Fibroblast of skin of right quadriceps (primary cell): ENCODE results near the gene SHISA6.
A peak's percentile ranks its signal among the peaks of the same experiment; 100 is the strongest.
"Not testable (repeated sequence)": the region's sequence is repeated elsewhere in the genome, so short reads cannot be mapped to it uniquely, and the experiment has no call there.

ENCODE experiments used
- DNase-seq: peaks from one replicate; pipeline ENCODE4 v3.0.0-alpha.2; 2013

The SHISA6 gene

GRCh38 chr17:11303773-11304394 is 62.9 kb downstream of the SHISA6 start:
- no peak for DNase-seq

- DNase-seq: no peak
Observed at GRCh38 chr17:11304568-11304967, 63.6 kb downstream of the SHISA6 start.

- no peak for DNase-seq
Observed at GRCh38 chr17:11305524-11305923, 64.5 kb downstream of the SHISA6 start.

GRCh38 chr17:11308531-11308930 is 67.5 kb downstream of the SHISA6 start:
- no peak for DNase-seq

GRCh38 chr17:11309033-11309432 is 68.0 kb downstream of the SHISA6 start:
- no peak for DNase-seq

- no peak for DNase-seq
Observed at GRCh38 chr17:11309850-11310249, 68.8 kb downstream of the SHISA6 start.

GRCh38 chr17:11316451-11316850 is 75.4 kb downstream of the SHISA6 start:
- not testable (repeated sequence) for DNase-seq

- DNase-seq: no peak
Observed at GRCh38 chr17:11318207-11318606, 77.2 kb downstream of the SHISA6 start.

- DNase-seq: no peak
Observed at GRCh38 chr17:11319894-11320293, 78.9 kb downstream of the SHISA6 start.

GRCh38 chr17:11324021-11324420 is 83.0 kb downstream of the SHISA6 start:
- no peak for DNase-seq

- DNase-seq: no peak
Observed at GRCh38 chr17:11324846-11325420, 83.9 kb downstream of the SHISA6 start.

GRCh38 chr17:11326492-11326891 is 85.5 kb downstream of the SHISA6 start:
- DNase-seq: no peak

GRCh38 chr17:11328770-11329169 is 87.8 kb downstream of the SHISA6 start:
- no peak for DNase-seq

- no peak for DNase-seq
Observed at GRCh38 chr17:11330006-11330405, 89.0 kb downstream of the SHISA6 start.

GRCh38 chr17:11330826-11331225 is 89.8 kb downstream of the SHISA6 start:
- DNase-seq: peak; percentile 81

- DNase-seq: peak; percentile 28
Observed at GRCh38 chr17:11331547-11332513, 90.8 kb downstream of the SHISA6 start.

- no peak for DNase-seq
Observed at GRCh38 chr17:11332706-11333105, 91.7 kb downstream of the SHISA6 start.

GRCh38 chr17:11334493-11334892 is 93.5 kb downstream of the SHISA6 start:
- no peak for DNase-seq

- no peak for DNase-seq
Observed at GRCh38 chr17:11336290-11336689, 95.3 kb downstream of the SHISA6 start.

GRCh38 chr17:11340803-11341202 is 99.8 kb downstream of the SHISA6 start:
- no peak for DNase-seq

- DNase-seq: no peak
Observed at GRCh38 chr17:11342138-11342537, 101.1 kb downstream of the SHISA6 start.

GRCh38 chr17:11349106-11349505 is 108.1 kb downstream of the SHISA6 start:
- no peak for DNase-seq

GRCh38 chr17:11351479-11351878 is 110.5 kb downstream of the SHISA6 start:
- DNase-seq: no peak

GRCh38 chr17:11353601-11354000 is 112.6 kb downstream of the SHISA6 start:
- no peak for DNase-seq
